ENCODE data around the gene PARD3.

PARD3 gene

GRCh38 chr10:34655286-34656170 is 159.6 kb downstream of the PARD3 start:
- no peaks in the 10 kb centered on the region for H3F3A ChIP-seq (ENCODE audit: control insufficient read depth, insufficient read depth)
- no peak overlapping the region for H3K4me3 ChIP-seq (ENCODE audit: low read length)
- H4K20me1 ChIP-seq (ENCODE audit: control insufficient read depth, insufficient read depth, low read depth, low read length): no peaks in the 10 kb centered on the region
- H3K27ac ChIP-seq (ENCODE audit: low read depth, low read length): no peak overlapping the region
- no peaks in the 10 kb centered on the region for H3K36me3 ChIP-seq (ENCODE audit: control insufficient read depth, low read length)
- no peaks in the 10 kb centered on the region for H3K9me3 ChIP-seq (ENCODE audit: control insufficient read depth, insufficient read depth, low read length)
- no peaks in the 10 kb centered on the region for H3K79me2 ChIP-seq (ENCODE audit: control insufficient read depth, low read length)
- no peaks in the 10 kb centered on the region for H3K4me1 ChIP-seq (ENCODE audit: control insufficient read depth, low read length)
- H3K9me2 ChIP-seq (replicated peaks; ENCODE audit: control insufficient read depth, low read length): no peaks in the 10 kb centered on the region
- peak; percentile 73 for TF ChIP-seq CTCF (IDR thresholded peaks at IDR 0.05; ENCODE audit: low read depth, low read length, poor library complexity, severe bottlenecking)
- TF ChIP-seq EZH2phosphoT487 (IDR thresholded peaks at IDR 0.05; ENCODE audit: borderline replicate concordance, low read length): no peak
- peak overlapping the region; percentile 46; the same call in 1 of the 2 replicates for H3K4me2 ChIP-seq (ENCODE audit: low read length)
- H3K27me3 ChIP-seq (ENCODE audit: control insufficient read depth, low read length): no peaks in the 10 kb centered on the region

DNA sequence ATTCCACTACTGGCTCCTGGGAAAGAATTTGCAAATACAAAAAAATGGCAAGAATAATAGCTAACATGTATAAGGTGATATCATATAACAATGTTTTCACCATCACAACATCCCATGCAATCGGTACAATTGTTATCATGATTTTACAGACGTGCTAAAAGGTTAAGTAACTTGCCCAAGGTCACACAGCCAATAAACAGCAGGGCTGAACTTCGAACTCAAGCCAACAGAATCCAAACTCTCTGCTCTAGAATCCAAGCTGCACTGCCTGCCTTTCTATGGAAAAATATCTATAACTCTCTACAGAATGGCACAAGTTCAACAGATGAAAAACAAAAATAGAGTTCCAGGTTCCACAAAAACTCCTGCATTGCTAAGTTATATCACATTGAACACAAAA is 160.9 kb downstream of the PARD3 start:
- Histone ChIP-seq H3K4me2 (ENCODE audit: low read length) (no peak overlapping the region), H4K20me1 (ENCODE audit: control insufficient read depth, insufficient read depth, low read depth, low read length) (no peaks in the 10 kb centered on the region), H3K27ac (ENCODE audit: low read depth, low read length) (no peak overlapping the region), H3K9me2 (replicated peaks; ENCODE audit: control insufficient read depth, low read length) (no peaks in the 10 kb centered on the region), H3K4me1 (ENCODE audit: control insufficient read depth, low read length) (0 out of 2 replicates have a peak, but pooled peaks cover 4% of the 10 kb centered on the region), H3F3A (ENCODE audit: control insufficient read depth, insufficient read depth) (no peaks in the 10 kb centered on the region), H3K27me3 (ENCODE audit: control insufficient read depth, low read length) (no peaks in the 10 kb centered on the region), H3K79me2 (ENCODE audit: control insufficient read depth, low read length) (no peaks in the 10 kb centered on the region), H3K36me3 (ENCODE audit: control insufficient read depth, low read length) (no peaks in the 10 kb centered on the region), H3K9me3 (ENCODE audit: control insufficient read depth, insufficient read depth, low read length) (no peaks in the 10 kb centered on the region), H3K4me3 (ENCODE audit: low read length) (no peak overlapping the region)
- TF ChIP-seq CTCF (IDR thresholded peaks at IDR 0.05; ENCODE audit: low read depth, low read length, poor library complexity, severe bottlenecking): no peak
- no peak for TF ChIP-seq EZH2phosphoT487 (IDR thresholded peaks at IDR 0.05; ENCODE audit: borderline replicate concordance, low read length)

DNA sequence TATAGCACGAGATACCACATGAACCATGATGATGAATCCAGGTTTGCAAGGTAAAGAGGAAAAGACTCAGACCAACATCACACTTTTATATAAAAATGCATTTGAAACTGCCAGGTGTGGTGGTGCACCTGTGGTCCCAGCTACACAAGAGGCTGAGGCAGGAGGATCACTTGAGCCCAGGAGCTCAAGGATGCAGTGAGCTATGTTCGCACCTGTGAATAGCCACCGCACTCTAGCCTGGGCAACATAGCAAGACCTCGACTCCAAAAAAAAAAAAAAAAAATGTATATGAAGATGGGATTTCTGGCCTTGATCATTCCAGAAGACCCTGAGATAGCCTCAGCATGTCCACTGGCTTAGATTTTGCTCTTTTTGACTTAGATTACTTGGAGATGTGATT is 161.6 kb downstream of the PARD3 start:
- H3K9me2 ChIP-seq (replicated peaks; ENCODE audit: control insufficient read depth, low read length): no peaks in the 10 kb centered on the region
- TF ChIP-seq EZH2phosphoT487 (IDR thresholded peaks at IDR 0.05; ENCODE audit: borderline replicate concordance, low read length) (no peak), CTCF (IDR thresholded peaks at IDR 0.05; ENCODE audit: low read depth, low read length, poor library complexity, severe bottlenecking) (no peak)
- H3K4me1 ChIP-seq (ENCODE audit: control insufficient read depth, low read length): 0 out of 2 replicates have a peak, but pooled peaks cover 4% of the 10 kb centered on the region
- no peaks in the 10 kb centered on the region for H3K36me3 ChIP-seq (ENCODE audit: control insufficient read depth, low read length)
- H3K27ac ChIP-seq (ENCODE audit: low read depth, low read length): no peak overlapping the region
- no peak overlapping the region for H3K4me3 ChIP-seq (ENCODE audit: low read length)
- H3K9me3 ChIP-seq (ENCODE audit: control insufficient read depth, insufficient read depth, low read length): no peaks in the 10 kb centered on the region
- no peaks in the 10 kb centered on the region for H3F3A ChIP-seq (ENCODE audit: control insufficient read depth, insufficient read depth)
- no peaks in the 10 kb centered on the region for H3K79me2 ChIP-seq (ENCODE audit: control insufficient read depth, low read length)
- H3K4me2 ChIP-seq (ENCODE audit: low read length): no peak overlapping the region
- H4K20me1 ChIP-seq (ENCODE audit: control insufficient read depth, insufficient read depth, low read depth, low read length): no peaks in the 10 kb centered on the region
- no peaks in the 10 kb centered on the region for H3K27me3 ChIP-seq (ENCODE audit: control insufficient read depth, low read length)
